ENCODE measurements around the gene TSPAN11.

GRCh38 chr12:31033146-31033545 lies 106.6 kb downstream of the TSPAN11 start:
- TF ChIP-seq FOXM1 (IDR thresholded peaks at IDR 0.05; ENCODE audit: borderline replicate concordance) = no peak
- TF ChIP-seq NFRKB (IDR thresholded peaks at IDR 0.05) = no peak
- no peak for TF ChIP-seq BHLHE40 (IDR thresholded peaks at IDR 0.05; ENCODE audit: borderline replicate concordance)
- TF ChIP-seq SP1 (IDR thresholded peaks at IDR 0.05) = no peak
- TF ChIP-seq FOXA1 (IDR thresholded peaks at IDR 0.05) = no peak
- TF ChIP-seq ELF4 (IDR thresholded peaks at IDR 0.05) = no peak
- no peak for TF ChIP-seq ARNT (IDR thresholded peaks at IDR 0.05)
- no peak for TF ChIP-seq FOXK2 (IDR thresholded peaks at IDR 0.05)
- no peak for TF ChIP-seq SUZ12 (IDR thresholded peaks at IDR 0.05)
- TF ChIP-seq TARDBP (IDR thresholded peaks at IDR 0.05) = no peak

Data from HEK293T (cell line).